Kidney (tissue), 14 donors: ENCODE results near the gene RASA2. TPM values are rescaled to one million over a fixed set of nuclear protein-coding genes. Genes with fewer than 3 reads are reported as not detected.

ENCODE experiments used
- DNase-seq, 5 donors: peaks; one replicate each; pipeline ENCODE4 v3.0.0-alpha.2; 2013 to 2020
- FAIRE-seq: peaks from 2 replicates; lab custom pipeline; 2012; peaks lifted over from hg19 to GRCh38; lab: Jason Lieb, UNC
- H3K27ac ChIP-seq, 2 donors: one replicate each; pipeline ENCODE4 v1.7.0; 2013; ENCODE audit warnings: low read depth in 2 of 2, low read length in 2 of 2, inconsistent platforms in 1 of 2
- H3K27me3 ChIP-seq: one replicate; pipeline ENCODE4 v1.7.1; 2013; ENCODE audit warnings: low read length, inconsistent platforms; ENCODE audit not compliant: control insufficient read depth, insufficient read depth
- H3K36me3 ChIP-seq, 3 donors: one replicate each; pipeline versions ENCODE4 v1.7.0 to v1.7.1; 2013; ENCODE audit warnings: low read length in 3 of 3, control low read depth in 1 of 3, inconsistent platforms in 1 of 3; ENCODE audit not compliant: insufficient read depth in 3 of 3, control insufficient read depth in 2 of 3
- H3K4me1 ChIP-seq, 3 donors: one replicate each; pipeline versions ENCODE4 v1.7.0 to v1.7.1; 2013; ENCODE audit warnings: low read length in 3 of 3, inconsistent platforms in 1 of 3, low read depth in 1 of 3; ENCODE audit not compliant: control insufficient read depth in 2 of 3, insufficient read depth in 2 of 3
- H3K4me3 ChIP-seq, 3 donors: one replicate each; pipeline versions ENCODE4 v1.7.0 to v1.8.1; 2013; ENCODE audit warnings: low read length in 3 of 3, control low read depth in 1 of 3, inconsistent platforms in 1 of 3
- H3K9ac ChIP-seq, 3 donors: one replicate each; pipeline versions ENCODE4 v1.7.0 to v1.7.1; 2013; ENCODE audit warnings: low read length in 3 of 3, control low read depth in 1 of 3, inconsistent platforms in 1 of 3
- H3K9me3 ChIP-seq, 3 donors: one replicate each; pipeline versions ENCODE4 v1.7.0 to v1.7.1; 2013; ENCODE audit warnings: low read length in 3 of 3, control low read depth in 1 of 3, inconsistent platforms in 1 of 3; ENCODE audit not compliant: control insufficient read depth in 2 of 3, insufficient read depth in 1 of 3
- intact Hi-C: fragments of 100-400 bp; cut with DNase I; formaldehyde crosslinking; loops from one replicate; pipeline ENCODE4 v1.11.1; 2022
- polyA plus RNA-seq: library from polyadenylated mRNA; stranded (reverse); fragments of 350-450 nt; fragmentation: Illumina TruSeq; extraction: RNeasy Lipid Tissue Mini Kit (QIAGEN cat#74804); gene quantifications from one replicate; pipeline ENCODE4 v1.2.3, GENCODE V29; 2014; ENCODE audit warnings: low read depth, low replicate concordance; ENCODE audit not compliant: insufficient read depth
- total RNA-seq: library from RNA; stranded (reverse); fragmentation: NEBNext Ultra II Directional; extraction: Animal tissue kit (Norgen Biotek cat#: 25700); gene quantifications from one replicate; pipeline ENCODE4 v1.2.1, GENCODE V29; 2021
- TF ChIP-seq, protein P1 (sequence below): IDR thresholded peaks from 3 replicates; pipeline ENCODE4 v1.5.1; 2012; ENCODE audit warnings: mild to moderate bottlenecking, moderate library complexity, borderline replicate concordance; ENCODE audit not compliant: insufficient read depth; ENCODE audit errors: extremely low read depth
- donor health status: control.
- donor health status: control.
- donor health status: control.
- donor health status: control.
- donor health status: control.
- donor health status: DM: yes; HTN: yes; CAD: no.
- donor health status: Normal renal cell carcinoma (clear cell type).

RASA2 gene
- total and polyA plus RNA-seq, 2 donors from 2014 or later, result 2.2 to 29.8 TPM

DNA sequence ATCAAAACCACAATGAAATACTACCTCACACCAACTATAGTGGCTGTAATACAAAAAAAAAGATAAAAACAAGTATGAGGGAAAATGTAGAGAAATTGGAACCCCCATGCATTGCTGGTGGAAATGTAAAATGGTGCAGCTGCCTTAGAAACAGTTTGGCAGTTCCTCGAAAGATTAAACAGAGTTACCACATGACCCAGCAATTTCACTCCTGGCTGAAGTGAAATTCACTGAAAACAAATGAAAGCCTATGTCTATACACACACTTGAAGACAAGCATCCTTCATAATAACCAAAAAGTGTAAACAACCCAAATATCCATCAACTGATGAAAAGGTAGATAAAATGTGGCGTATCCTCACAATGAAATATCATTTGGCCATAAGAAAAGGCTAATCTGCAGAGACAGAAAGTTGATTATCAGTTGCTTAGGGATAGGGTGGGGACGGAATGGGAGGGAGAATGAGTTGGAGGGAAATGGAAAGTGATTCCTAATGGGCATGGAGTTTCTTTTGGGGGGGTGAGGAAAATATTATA is 20.1 kb upstream of the RASA2 start:
- TF ChIP-seq, protein P1, sequence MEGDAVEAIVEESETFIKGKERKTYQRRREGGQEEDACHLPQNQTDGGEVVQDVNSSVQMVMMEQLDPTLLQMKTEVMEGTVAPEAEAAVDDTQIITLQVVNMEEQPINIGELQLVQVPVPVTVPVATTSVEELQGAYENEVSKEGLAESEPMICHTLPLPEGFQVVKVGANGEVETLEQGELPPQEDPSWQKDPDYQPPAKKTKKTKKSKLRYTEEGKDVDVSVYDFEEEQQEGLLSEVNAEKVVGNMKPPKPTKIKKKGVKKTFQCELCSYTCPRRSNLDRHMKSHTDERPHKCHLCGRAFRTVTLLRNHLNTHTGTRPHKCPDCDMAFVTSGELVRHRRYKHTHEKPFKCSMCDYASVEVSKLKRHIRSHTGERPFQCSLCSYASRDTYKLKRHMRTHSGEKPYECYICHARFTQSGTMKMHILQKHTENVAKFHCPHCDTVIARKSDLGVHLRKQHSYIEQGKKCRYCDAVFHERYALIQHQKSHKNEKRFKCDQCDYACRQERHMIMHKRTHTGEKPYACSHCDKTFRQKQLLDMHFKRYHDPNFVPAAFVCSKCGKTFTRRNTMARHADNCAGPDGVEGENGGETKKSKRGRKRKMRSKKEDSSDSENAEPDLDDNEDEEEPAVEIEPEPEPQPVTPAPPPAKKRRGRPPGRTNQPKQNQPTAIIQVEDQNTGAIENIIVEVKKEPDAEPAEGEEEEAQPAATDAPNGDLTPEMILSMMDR, result no peak
- H3K27me3 ChIP-seq, result no peaks in the 10 kb centered on the region
- intact Hi-C loops, result no loop called here

DNA sequence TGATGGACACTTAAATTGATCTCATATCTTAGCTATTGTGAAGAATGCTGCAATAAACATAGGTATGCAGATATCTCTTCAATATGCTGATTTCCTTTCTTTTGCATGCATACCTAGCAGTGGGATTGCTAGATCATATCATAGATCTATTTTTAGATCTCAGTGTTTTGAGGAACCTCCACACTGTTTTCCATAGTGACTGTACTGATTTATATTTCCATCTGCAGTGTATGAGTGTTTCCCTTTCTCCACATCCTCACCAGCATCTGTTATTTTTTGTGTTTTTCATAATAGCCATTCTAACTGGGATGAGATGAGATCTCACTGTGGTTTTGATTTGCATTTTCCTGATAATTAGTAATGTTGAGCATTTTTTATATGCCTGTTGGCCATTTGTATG is 17.1 kb upstream of the RASA2 start:
- intact Hi-C loops, result loop anchor here (5.0 kb wide), 1 partner anchor 93 kb away; no protein-coding TSS in a partner anchor
- DNase-seq (no peak), FAIRE-seq (no peak)
- Histone ChIP-seq H3K27me3 (no peaks in the 10 kb centered on the region), H3K27ac (no peak overlapping the region), H3K4me3 (no peak overlapping the region), H3K9ac (no peak overlapping the region), H3K9me3 (no peaks in the 10 kb centered on the region), H3K36me3 (no peaks in the 10 kb centered on the region), H3K4me1 (no peaks in the 10 kb centered on the region)
- TF ChIP-seq, protein P1, result no peak

More for the DNA sequence above, 20.1 kb upstream of the RASA2 start:
- Histone ChIP-seq H3K27ac (no peak overlapping the region), H3K9ac (no peak overlapping the region), H3K9me3 (no peaks in the 10 kb centered on the region), H3K36me3 (no peaks in the 10 kb centered on the region), H3K4me1 (no peaks in the 10 kb centered on the region), H3K4me3 (no peak overlapping the region)
- no peak for FAIRE-seq
- no peak for DNase-seq

GRCh38 chr3:141471160-141471559 is 15.7 kb upstream of the RASA2 start:
- no peaks in the 10 kb centered on the region for H3K4me1 ChIP-seq
- FAIRE-seq (no peak), DNase-seq (no peak)
- H3K27ac ChIP-seq, result no peak overlapping the region
- no peak overlapping the region for H3K9ac ChIP-seq
- H3K9me3 ChIP-seq, result no peaks in the 10 kb centered on the region
- no peaks in the 10 kb centered on the region for H3K36me3 ChIP-seq
- intact Hi-C loops, result loop anchor here (5.0 kb wide), 1 partner anchor 91 kb away; no protein-coding TSS in a partner anchor
- no peak overlapping the region for H3K4me3 ChIP-seq
- no peaks in the 10 kb centered on the region for H3K27me3 ChIP-seq
- TF ChIP-seq, protein P1, result no peak

DNA sequence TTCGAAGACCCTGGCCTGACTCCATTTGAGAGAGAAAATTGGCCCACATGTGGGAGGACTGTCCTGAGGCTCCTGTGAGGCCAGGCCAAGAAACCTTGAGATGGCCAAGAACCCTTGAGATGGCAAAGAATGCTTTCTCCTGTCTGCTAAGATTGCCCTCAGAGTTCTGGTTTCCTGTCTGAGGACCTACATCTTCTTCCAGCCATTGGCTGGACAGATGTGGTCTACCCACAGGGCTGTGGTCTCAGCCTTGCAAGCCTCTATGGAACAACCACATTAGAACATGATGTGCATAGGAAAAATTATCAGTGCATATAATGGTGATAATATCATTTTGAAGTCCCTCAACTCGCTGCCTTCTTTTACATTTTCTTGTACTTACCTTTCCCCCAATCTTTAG is 10.8 kb upstream of the RASA2 start:
- no peaks in the 10 kb centered on the region for H3K27me3 ChIP-seq
- H3K9me3 ChIP-seq, result no peaks in the 10 kb centered on the region
- FAIRE-seq (no peak), DNase-seq (no peak)
- no peaks in the 10 kb centered on the region for H3K36me3 ChIP-seq
- no peak overlapping the region for H3K27ac ChIP-seq
- no peaks in the 10 kb centered on the region for H3K4me1 ChIP-seq
- H3K4me3 ChIP-seq, result no peak overlapping the region
- intact Hi-C loops, result no loop called here
- TF ChIP-seq, protein P1, result no peak
- no peak overlapping the region for H3K9ac ChIP-seq
